ENCODE data around the gene ARHGAP15.

ARHGAP15 gene

DNA sequence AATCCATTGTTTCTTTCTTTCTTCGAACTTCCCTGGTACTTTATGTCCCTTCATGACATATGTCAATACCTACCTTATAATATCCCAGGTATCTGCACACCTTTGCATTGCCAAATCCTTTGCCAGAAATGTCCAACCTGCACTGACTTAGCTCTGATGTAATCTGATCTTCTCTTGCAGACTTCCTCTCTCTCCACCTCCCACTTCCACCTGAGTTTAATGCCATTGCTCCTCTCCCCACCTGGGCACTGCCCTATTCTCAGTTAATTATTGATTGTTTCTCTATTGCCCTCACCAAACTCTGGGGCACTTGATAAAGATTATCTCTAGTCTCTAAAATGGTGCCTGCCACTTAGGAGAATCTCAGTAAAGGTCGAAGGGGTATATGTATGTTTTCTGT lies 23.0 kb downstream of the ARHGAP15 start:
- TF ChIP-seq POLR2A (IDR thresholded peaks at IDR 0.05; ENCODE audit: low read length) = no peak
- no peak for TF ChIP-seq GATA1 (IDR thresholded peaks at IDR 0.05; ENCODE audit: low read depth, low read length)
- DNase-seq = no peak

DNA sequence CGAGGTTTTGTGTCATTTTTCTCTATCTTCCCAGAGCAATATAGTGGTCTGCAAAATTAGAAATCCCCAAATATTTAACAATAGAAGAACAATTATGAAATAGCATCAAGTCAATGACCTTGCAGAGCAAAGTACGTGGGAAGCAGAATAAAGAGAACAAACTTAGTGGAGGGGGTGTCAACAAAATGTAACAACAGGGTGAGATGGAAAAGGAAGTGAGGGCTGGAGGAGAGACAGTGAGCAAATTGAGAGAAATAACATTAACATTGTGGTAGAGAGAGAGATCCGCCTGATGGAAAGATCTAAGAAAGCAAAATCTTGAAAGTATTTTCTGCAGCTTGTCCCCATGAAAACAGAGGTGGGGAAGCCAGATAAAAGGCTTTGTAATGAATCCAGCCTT lies 23.4 kb downstream of the ARHGAP15 start:
- DNase-seq = no peak
- TF ChIP-seq GATA1 (IDR thresholded peaks at IDR 0.05; ENCODE audit: low read depth, low read length) = no peak
- no peak for TF ChIP-seq POLR2A (IDR thresholded peaks at IDR 0.05; ENCODE audit: low read length)

DNA sequence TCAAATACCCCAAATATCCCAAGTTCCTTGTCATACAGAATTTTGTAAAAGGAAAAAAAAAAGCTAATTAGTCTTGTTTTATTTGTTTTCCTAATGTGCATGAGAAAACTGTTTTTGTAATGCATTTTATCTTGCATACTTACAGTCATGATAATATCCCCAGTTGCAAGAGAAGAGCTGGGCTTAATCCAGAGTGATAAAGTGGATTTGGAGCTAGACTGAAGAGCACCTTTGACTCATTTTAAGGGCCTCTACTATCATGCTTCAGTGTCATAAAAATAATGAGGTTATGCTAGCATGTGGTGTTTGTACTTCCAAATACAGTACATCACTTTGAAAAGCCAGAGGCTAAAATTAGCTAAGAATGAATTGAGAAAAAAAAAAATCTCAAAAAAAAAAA lies 26.4 kb downstream of the ARHGAP15 start:
- no peak for TF ChIP-seq GATA1 (IDR thresholded peaks at IDR 0.05; ENCODE audit: low read depth, low read length)
- no peak for TF ChIP-seq POLR2A (IDR thresholded peaks at IDR 0.05; ENCODE audit: low read length)
- no peak for DNase-seq

DNA sequence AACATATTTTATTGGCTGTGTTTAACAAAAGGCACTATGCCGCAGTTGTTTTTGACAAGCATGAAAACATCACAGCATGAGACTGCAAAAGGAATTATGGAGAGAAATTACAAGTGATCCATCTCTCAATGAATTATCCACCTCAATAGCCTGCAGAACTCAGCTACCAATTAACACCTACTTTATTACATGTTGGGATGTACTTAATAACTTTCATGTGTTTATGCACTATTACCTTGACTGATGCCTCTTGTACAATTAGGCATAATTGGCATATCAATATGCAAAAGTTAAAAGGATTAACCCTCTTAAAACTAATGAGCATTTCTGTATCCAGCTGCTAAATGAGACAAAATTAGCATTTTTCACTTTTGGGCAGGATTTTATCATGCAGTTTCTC lies 27.8 kb downstream of the ARHGAP15 start:
- no peak for TF ChIP-seq POLR2A (IDR thresholded peaks at IDR 0.05; ENCODE audit: low read length)
- TF ChIP-seq GATA1 (IDR thresholded peaks at IDR 0.05; ENCODE audit: low read depth, low read length) = no peak
- DNase-seq = no peak

DNA sequence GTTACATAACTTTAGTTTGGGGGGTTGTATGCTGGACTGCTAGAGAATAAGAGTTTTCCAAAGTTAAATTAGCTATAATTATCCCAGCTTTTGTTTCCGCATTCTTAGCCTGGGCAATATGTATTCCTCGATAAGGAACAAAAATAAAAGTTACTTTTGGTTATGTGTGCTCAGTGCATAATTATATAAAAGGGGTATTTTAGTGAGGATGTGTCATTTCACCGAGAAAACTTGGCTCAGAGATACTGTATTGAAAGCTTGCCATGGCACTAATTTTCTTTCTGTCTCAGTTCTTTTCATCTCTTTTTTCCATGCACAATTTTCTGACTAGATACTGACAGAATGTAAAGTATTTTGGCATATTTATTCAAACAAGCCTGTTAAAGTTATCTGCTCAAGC lies 28.2 kb downstream of the ARHGAP15 start:
- DNase-seq = no peak
- TF ChIP-seq POLR2A (IDR thresholded peaks at IDR 0.05; ENCODE audit: low read length) (no peak), GATA1 (IDR thresholded peaks at IDR 0.05; ENCODE audit: low read depth, low read length) (no peak)

DNA sequence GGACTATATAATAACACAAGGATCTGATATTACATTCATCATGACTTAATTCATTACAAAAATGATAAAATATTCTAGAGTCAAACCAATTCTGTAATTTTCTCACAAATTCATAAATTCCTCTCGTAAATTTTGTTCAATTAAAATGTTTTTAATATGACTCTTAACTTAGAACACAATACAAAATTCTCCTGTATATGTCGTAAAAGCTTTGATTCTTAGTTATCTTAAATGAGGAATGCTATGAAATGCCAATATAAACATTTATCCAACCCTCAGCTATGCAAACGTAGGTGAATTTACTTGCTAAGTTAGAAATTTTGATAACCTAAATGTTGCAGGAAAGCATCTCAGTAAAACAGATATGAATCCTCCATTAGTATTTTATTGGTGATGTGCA lies 28.9 kb downstream of the ARHGAP15 start:
- no peak for TF ChIP-seq POLR2A (IDR thresholded peaks at IDR 0.05; ENCODE audit: low read length)
- no peak for TF ChIP-seq GATA1 (IDR thresholded peaks at IDR 0.05; ENCODE audit: low read depth, low read length)
- DNase-seq = no peak

DNA sequence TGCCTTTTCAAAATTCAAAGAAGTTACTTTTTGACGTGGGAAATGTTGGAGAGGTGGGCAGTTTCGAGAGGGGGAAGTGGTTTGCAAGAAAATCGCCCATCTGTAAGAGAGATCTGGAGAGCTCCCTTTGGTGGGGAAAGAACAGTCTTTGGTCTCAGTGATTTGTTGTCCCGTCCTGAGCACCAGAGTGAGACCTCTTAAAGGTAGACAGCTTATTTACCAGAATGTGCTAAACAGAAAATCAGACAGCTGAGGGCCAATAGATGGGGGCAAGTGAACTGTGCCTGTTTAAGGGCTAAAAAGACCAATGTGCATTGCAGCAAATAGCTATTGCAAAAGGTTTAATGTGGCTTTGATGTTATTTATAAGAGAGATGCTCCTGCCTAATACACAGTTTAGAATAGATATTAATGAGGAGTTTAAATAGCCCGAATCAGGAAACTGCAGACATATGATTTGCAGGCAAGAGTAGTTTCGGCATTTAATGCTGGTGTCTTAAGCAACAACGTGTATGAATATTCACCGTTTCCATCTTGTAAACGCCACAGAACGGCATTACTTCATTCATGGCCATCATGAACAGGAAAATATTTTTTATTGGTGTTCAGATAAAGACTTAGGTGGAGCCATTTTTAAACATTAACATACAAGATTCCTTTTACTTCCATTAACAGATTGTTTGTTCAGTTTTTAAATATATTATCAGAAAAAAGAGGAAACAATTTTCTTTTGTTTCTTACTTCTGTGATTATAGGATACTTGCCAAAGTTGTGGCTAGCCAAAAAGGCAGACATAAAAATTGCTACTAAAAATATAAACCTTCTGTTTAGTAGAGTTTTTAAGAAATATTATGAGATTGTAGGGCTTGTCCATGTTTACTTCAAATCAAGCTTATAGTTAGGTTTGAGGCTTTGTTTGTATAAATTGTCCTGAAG lies 29.6 kb downstream of the ARHGAP15 start:
- TF ChIP-seq GATA1 (IDR thresholded peaks at IDR 0.05; ENCODE audit: low read depth, low read length) = no peak
- TF ChIP-seq POLR2A (IDR thresholded peaks at IDR 0.05; ENCODE audit: low read length) = no peak
- DNase-seq = no peak

DNA sequence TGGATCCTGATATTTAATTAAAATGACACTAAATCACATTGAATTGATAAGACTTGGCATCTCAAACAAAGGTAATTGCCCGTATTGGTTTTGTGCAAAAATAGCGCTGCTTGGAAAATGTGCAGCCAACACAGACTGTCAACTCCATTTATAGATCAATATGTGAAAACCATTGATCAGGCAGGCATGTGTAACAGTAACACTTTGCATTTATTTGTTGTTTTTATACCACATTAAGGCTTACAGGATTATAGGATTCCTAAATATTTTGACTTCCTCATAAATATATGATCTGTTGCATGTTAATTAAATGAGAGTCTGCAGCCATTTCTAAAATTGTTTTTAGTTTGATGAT lies 30.2 kb downstream of the ARHGAP15 start:
- DNase-seq = no peak
- TF ChIP-seq POLR2A (IDR thresholded peaks at IDR 0.05; ENCODE audit: low read length) = no peak
- no peak for TF ChIP-seq GATA1 (IDR thresholded peaks at IDR 0.05; ENCODE audit: low read depth, low read length)

DNA sequence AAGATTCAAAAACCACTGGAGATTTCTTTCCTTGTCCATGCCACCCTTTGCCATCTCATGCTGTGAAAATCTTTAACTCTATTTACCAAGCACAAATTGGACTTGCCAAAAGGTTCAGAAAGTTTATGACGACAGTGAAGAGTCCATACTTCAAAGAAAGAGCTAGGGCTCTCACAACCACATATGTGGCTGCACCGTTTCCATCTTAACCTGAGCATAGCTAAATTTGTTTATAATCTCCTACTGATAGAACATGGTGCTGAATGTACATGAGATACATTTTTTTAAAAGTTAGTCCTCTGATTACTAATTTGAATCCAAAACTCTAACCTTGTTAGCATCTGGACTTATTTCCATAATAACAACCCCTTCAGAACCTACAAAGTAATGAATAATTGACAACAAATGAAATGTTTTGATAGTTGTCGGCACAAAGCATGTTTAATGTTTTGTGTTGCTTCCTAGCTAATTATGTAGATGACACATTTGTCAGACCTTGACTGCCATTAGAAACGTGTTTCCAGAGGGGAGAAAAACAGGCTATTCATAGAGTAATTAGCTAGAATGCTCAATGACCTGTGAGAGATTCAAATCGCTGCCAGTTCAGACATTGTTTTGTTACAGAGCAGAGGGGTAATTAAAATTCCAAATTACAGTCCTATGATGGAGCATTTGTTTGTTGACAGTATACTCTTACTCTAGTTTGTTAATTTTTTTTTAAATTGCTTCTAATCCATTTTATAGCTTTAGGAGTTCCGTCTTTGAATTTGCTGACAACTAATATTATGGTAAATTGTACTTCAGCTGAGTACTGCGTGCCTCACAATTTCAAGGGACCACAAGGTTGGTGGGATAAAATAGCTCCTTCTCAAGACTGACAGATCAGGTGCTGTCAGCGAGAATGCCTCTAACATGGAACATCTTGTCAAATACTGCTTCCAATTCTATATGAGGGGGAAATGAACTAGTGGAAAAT lies 31.8 kb downstream of the ARHGAP15 start:
- no peak for DNase-seq
- TF ChIP-seq POLR2A (IDR thresholded peaks at IDR 0.05; ENCODE audit: low read length) (no peak), GATA1 (IDR thresholded peaks at IDR 0.05; ENCODE audit: low read depth, low read length) (no peak)

DNA sequence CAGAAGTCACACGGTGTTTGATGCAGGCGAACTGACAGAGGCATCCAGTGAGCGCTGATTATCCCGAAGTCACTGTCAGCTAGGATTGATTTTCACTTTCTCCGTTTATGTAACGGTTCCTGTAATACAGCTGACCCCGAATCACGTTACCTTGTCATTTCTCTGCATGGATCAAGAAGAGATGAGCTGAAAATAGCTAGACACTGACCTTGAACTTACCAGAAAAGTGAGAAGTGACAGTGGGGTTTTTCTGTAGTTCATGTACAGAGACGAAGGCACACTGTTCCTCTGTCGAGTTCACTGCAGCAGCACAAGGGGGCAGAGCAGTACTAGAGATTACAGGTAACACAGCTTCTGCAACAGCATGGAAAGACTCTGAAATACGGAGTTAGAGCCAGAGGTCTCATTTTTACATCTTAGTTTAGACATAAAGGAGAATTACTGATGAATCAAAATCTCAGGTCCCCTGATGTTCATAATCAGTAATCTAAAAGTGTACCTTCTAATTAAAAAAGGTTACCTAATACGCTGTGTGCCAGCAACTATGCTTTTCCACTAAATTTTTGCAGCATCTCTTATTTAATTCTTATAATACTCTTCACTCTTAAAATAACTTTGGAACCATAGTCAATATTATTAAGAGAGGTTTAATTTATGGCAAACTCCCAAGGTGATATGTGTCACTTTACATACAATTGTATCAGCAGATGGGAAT lies 33.1 kb downstream of the ARHGAP15 start:
- TF ChIP-seq GATA1 (IDR thresholded peaks at IDR 0.05; ENCODE audit: low read depth, low read length) (no peak), POLR2A (IDR thresholded peaks at IDR 0.05; ENCODE audit: low read length) (no peak)
- DNase-seq = peak; percentile 70 to 72

DNA sequence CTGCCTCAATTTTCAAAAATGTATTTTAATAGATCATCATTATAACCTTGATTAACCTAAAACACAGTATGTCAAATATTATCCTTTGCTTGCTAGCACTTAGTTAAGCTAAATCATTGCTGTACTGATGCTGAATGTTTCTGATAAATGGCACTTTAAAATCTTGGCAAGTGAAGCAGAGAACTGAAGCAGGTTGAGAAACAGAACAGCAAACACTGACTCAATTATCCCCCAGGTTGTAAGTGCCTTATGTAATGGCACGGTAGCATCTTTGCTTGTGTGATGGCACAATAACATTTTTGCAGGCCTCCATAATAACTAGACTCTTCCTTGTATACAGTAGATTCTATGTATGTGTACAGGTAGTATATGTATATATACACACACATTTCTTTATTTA lies 33.8 kb downstream of the ARHGAP15 start:
- no peak for DNase-seq

DNA sequence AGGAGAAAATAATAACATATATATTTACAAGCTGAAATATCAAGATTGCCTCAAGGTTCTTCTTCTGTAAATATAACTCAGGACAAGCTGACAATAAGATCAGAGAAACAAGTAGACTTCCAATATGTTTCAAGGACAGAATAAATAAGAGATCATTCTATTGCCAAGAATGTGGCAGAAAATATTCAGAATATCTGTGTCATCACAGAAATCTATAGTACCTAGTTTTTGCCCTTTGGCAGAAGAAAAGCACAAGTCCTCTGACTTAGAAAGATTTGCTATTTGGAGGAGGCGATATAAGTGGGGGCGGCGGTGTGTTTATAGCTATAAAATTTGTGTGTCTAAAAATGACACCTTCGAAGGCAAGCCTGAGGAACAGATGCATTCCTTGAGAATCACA lies 34.3 kb downstream of the ARHGAP15 start:
- DNase-seq = no peak
- TF ChIP-seq POLR2A (IDR thresholded peaks at IDR 0.05; ENCODE audit: low read length) (no peak), GATA1 (IDR thresholded peaks at IDR 0.05; ENCODE audit: low read depth, low read length) (no peak)

More for the DNA sequence above, 33.8 kb downstream of the ARHGAP15 start:
- TF ChIP-seq POLR2A (IDR thresholded peaks at IDR 0.05; ENCODE audit: low read length) (no peak), GATA1 (IDR thresholded peaks at IDR 0.05; ENCODE audit: low read depth, low read length) (no peak)

DNA sequence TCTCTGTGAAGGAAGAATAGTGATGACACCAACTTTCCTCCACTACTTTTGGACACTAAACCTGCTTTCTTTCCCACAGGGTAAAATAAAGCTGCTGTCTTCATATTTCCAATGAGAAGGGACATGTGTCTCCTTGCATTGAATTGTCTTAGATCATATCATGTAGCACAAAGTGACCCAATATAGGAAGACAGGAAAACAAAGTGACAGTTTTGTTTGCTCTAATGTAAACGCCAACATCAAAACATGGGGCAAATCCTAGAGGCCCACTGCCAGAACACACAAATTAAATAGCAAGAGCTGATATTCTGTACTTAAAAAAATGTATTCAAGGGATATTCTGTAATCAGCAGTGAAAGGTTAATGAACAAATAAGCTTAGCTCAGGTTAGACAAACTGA lies 36.1 kb downstream of the ARHGAP15 start:
- no peak for TF ChIP-seq POLR2A (IDR thresholded peaks at IDR 0.05; ENCODE audit: low read length)
- DNase-seq = no peak

DNA sequence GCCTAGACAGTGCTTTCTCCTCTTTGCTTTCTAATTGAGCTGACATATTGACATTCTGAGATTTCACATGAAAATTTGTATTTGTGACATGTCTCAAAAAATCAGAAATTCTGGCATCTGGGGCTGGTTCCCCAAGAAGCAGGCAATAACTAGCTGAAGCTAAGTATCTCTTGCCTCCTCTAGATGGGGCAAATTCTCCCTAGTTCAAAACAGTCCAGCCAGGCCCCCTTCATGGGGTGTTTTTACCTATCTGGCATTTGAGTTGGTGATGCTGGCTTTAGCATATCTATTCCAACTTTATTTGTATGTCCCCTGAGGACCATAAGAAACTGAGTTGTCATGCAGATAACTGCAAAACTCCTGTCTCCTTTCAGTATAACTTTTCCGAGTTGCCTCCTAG lies 39.9 kb downstream of the ARHGAP15 start:
- no peak for DNase-seq
- TF ChIP-seq POLR2A (IDR thresholded peaks at IDR 0.05; ENCODE audit: low read length) = no peak
- TF ChIP-seq GATA1 (IDR thresholded peaks at IDR 0.05; ENCODE audit: low read depth, low read length) = no peak

Data from erythroblast (primary cell).